Astrocyte (in vitro differentiated cells and primary cell): Measurements from ENCODE around the gene COG4.

Source experiments
- EZH2 ChIP-seq: IDR thresholded peaks from 2 replicates; pipeline ENCODE4 v1.6.1; 2012; ENCODE audit warnings: mild to moderate bottlenecking, low read length, inconsistent platforms; ENCODE audit not compliant: insufficient read depth
- TF ChIP-seq, protein P1 (sequence below): IDR thresholded peaks from 2 replicates; pipeline ENCODE4 v1.5.1; 2011; ENCODE audit warnings: low read depth, mild to moderate bottlenecking, inconsistent platforms, low read length, moderate library complexity; ENCODE audit not compliant: insufficient read depth

DNA sequence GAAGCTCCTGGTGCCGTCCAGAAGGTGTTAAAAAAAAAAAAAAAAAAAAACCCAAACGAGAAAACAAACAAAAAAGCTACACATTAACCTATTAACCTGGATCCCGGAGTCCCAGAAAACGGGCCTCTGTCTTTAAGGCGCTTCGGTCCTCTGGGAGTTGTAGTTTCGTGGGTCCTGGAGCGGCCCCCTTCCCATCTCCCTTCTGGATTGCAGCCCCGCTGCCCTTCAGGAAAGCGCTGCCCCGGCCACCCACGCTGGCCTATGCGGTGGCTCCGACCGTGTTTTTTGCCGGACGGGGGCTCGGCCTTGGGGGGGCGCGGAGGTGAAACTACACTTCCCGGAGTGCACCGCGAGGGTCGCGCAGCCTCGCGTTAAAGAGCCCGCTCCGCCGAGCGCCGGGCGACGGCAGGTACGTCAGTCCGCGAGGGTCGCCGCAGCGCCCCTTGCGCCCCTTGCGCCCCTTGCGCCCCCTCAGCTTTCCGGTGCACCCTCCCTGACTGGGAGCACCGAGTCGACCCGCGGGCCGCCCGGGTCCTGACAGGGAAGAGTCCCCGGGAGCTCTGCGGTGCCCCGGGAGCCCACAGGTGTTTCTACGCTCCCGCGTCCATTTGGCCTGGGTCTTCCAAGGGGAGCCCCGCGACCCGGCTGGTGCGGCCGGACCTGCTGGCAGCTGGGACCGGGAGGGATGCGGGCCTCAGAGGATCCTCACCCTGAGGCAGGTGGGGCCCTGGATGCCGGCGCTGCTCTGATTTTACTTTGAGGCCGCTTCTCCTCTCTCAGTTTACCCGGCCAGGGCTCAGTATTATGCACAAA is 68.9 kb downstream of the COG4 start, which contains the start of gene FCSK:
- TF ChIP-seq, protein P1, sequence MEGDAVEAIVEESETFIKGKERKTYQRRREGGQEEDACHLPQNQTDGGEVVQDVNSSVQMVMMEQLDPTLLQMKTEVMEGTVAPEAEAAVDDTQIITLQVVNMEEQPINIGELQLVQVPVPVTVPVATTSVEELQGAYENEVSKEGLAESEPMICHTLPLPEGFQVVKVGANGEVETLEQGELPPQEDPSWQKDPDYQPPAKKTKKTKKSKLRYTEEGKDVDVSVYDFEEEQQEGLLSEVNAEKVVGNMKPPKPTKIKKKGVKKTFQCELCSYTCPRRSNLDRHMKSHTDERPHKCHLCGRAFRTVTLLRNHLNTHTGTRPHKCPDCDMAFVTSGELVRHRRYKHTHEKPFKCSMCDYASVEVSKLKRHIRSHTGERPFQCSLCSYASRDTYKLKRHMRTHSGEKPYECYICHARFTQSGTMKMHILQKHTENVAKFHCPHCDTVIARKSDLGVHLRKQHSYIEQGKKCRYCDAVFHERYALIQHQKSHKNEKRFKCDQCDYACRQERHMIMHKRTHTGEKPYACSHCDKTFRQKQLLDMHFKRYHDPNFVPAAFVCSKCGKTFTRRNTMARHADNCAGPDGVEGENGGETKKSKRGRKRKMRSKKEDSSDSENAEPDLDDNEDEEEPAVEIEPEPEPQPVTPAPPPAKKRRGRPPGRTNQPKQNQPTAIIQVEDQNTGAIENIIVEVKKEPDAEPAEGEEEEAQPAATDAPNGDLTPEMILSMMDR, result no peak
- no peak for TF ChIP-seq EZH2
